Activated CD4-positive, alpha-beta T cell treated with anti-CD3 and anti-CD28 coated beads for 48 hours (primary cell): ENCODE results near the gene ANGPTL2.

Experiments
- DNase-seq: peaks from one replicate; pipeline ENCODE4 v3.0.0-alpha.2; 2020

Gene ANGPTL2

GRCh38 chr9:127116088-127116726 lies 6.2 kb downstream of the ANGPTL2 start:
- no peak for DNase-seq

GRCh38 chr9:127114606-127115005 lies 7.8 kb downstream of the ANGPTL2 start:
- no peak for DNase-seq

GRCh38 chr9:127113191-127113972 lies 9.1 kb downstream of the ANGPTL2 start:
- no peak for DNase-seq

GRCh38 chr9:127112735-127113161 lies 9.7 kb downstream of the ANGPTL2 start:
- no peak for DNase-seq

GRCh38 chr9:127112056-127112455 lies 10.4 kb downstream of the ANGPTL2 start:
- DNase-seq, result no peak

- no peak for DNase-seq
These were observed 13.2 kb downstream of the ANGPTL2 start for GRCh38 chr9:127109212-127109711.

- no peak for DNase-seq
These were observed 14.2 kb downstream of the ANGPTL2 start for GRCh38 chr9:127107929-127108876.

- DNase-seq, result no peak
These were observed 15.1 kb downstream of the ANGPTL2 start for GRCh38 chr9:127107171-127107928.

- DNase-seq, result no peak
These were observed 16.0 kb downstream of the ANGPTL2 start for GRCh38 chr9:127106466-127106855.

GRCh38 chr9:127105805-127106465 lies 16.5 kb downstream of the ANGPTL2 start:
- no peak for DNase-seq

GRCh38 chr9:127104581-127105311 lies 17.7 kb downstream of the ANGPTL2 start:
- DNase-seq, result no peak

GRCh38 chr9:127102788-127103187 lies 19.6 kb downstream of the ANGPTL2 start:
- DNase-seq, result no peak

- no peak for DNase-seq
These were observed 20.3 kb downstream of the ANGPTL2 start for GRCh38 chr9:127102176-127102575.

- DNase-seq, result no peak
These were observed 22.8 kb downstream of the ANGPTL2 start for GRCh38 chr9:127099664-127100063.

- DNase-seq, result no peak
These were observed 23.4 kb downstream of the ANGPTL2 start for GRCh38 chr9:127098916-127099553.

GRCh38 chr9:127097683-127098082 lies 24.8 kb downstream of the ANGPTL2 start:
- DNase-seq, result no peak

GRCh38 chr9:127096208-127096607 lies 26.2 kb downstream of the ANGPTL2 start:
- DNase-seq, result no peak

- no peak for DNase-seq
These were observed 27.0 kb downstream of the ANGPTL2 start for GRCh38 chr9:127095411-127095810.

- DNase-seq, result no peak
These were observed 29.0 kb downstream of the ANGPTL2 start for GRCh38 chr9:127093319-127094020.
